ENCODE results near the gene KIF3A.

DNA sequence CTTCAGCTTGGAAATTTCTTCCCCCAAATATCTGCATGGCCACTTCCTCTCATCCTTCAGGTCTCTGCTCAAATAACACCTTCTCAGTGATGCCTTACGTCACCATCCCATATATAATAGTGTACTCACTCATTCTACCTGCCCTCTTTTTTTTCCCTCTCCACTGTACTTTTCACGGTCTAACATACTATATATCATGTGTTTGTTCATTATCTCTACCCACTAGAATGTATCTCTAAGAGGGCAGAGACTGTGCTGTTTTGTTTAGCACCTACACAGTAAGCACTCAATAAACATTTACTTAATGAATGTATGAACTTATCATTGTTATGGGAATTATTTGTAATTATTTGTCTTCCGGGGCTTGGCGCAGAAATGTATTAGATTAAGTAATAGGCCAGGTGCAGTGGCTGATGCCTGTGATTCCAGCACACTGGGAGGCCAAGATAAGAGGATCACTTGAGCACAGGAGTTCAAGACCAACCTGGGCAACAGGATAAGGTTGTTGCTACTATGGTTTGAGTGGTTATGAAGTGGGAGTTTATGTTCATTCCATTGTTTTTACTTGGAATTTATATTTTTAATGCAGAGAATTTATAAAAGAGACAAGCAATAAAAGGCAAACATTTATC lies 85.4 kb downstream of the KIF3A start:
- TF ChIP-seq, protein P1, sequence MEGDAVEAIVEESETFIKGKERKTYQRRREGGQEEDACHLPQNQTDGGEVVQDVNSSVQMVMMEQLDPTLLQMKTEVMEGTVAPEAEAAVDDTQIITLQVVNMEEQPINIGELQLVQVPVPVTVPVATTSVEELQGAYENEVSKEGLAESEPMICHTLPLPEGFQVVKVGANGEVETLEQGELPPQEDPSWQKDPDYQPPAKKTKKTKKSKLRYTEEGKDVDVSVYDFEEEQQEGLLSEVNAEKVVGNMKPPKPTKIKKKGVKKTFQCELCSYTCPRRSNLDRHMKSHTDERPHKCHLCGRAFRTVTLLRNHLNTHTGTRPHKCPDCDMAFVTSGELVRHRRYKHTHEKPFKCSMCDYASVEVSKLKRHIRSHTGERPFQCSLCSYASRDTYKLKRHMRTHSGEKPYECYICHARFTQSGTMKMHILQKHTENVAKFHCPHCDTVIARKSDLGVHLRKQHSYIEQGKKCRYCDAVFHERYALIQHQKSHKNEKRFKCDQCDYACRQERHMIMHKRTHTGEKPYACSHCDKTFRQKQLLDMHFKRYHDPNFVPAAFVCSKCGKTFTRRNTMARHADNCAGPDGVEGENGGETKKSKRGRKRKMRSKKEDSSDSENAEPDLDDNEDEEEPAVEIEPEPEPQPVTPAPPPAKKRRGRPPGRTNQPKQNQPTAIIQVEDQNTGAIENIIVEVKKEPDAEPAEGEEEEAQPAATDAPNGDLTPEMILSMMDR (IDR thresholded peaks at IDR 0.05): no peak
- TF ChIP-seq POLR2A (IDR thresholded peaks at IDR 0.05) (no peak), POLR2AphosphoS5 (IDR thresholded peaks at IDR 0.05) (no peak), EP300 (IDR thresholded peaks at IDR 0.05) (no peak)
